GM19397 (cell line): ENCODE data around the gene KCNJ15.
"Not testable (repeated sequence)": the region's sequence is repeated elsewhere in the genome, so short reads cannot be mapped to it uniquely, and the experiment has no call there.

Experiments
- ATAC-seq: cut with Tn5 transposase; IDR thresholded peaks from one replicate; pipeline ENCODE4 v1.9.1; 2021; ENCODE audit warnings: mild to moderate bottlenecking, moderate library complexity; ENCODE audit not compliant: unreplicated experiment

KCNJ15 gene

GRCh38 chr21:38256599-38257302 lies at the start of gene KCNJ15:
KCNJ15 (plus strand) TSS chr21:38256991; CDS start chr21:38299262, 42,271 bp downstream.
- no peak for ATAC-seq

- ATAC-seq, result no peak
These were observed 48.7 kb upstream of the KCNJ15 start for GRCh38 chr21:38208118-38208517.

- no peak for ATAC-seq
These were observed 45.5 kb upstream of the KCNJ15 start for GRCh38 chr21:38211321-38211720.

GRCh38 chr21:38212706-38213105 lies 44.1 kb upstream of the KCNJ15 start:
- no peak for ATAC-seq

- no peak for ATAC-seq
These were observed 37.7 kb upstream of the KCNJ15 start for GRCh38 chr21:38219049-38219628.

- ATAC-seq, result no peak
These were observed 36.5 kb upstream of the KCNJ15 start for GRCh38 chr21:38220270-38220737.

GRCh38 chr21:38221594-38221993 lies 35.2 kb upstream of the KCNJ15 start:
- ATAC-seq, result no peak

- ATAC-seq, result no peak
These were observed 32.8 kb upstream of the KCNJ15 start for GRCh38 chr21:38223893-38224540.

GRCh38 chr21:38227401-38227800 lies 29.4 kb upstream of the KCNJ15 start:
- no peak for ATAC-seq

GRCh38 chr21:38228115-38228514 lies 28.7 kb upstream of the KCNJ15 start:
- no peak for ATAC-seq

GRCh38 chr21:38228537-38228936 lies 28.3 kb upstream of the KCNJ15 start:
- no peak for ATAC-seq

GRCh38 chr21:38229260-38229877 lies 27.4 kb upstream of the KCNJ15 start:
- ATAC-seq, result no peak

GRCh38 chr21:38234395-38235142 lies 22.2 kb upstream of the KCNJ15 start:
- no peak for ATAC-seq

- ATAC-seq, result not testable (repeated sequence)
These were observed 21.5 kb upstream of the KCNJ15 start for GRCh38 chr21:38235251-38235650.

- ATAC-seq, result no peak
These were observed 20.6 kb upstream of the KCNJ15 start for GRCh38 chr21:38236232-38236631.

- ATAC-seq, result no peak
These were observed 17.1 kb upstream of the KCNJ15 start for GRCh38 chr21:38239672-38240071.

GRCh38 chr21:38240129-38240528 lies 16.7 kb upstream of the KCNJ15 start:
- no peak for ATAC-seq

GRCh38 chr21:38241029-38241740 lies 15.6 kb upstream of the KCNJ15 start:
- no peak for ATAC-seq

- ATAC-seq, result no peak
These were observed 14.7 kb upstream of the KCNJ15 start for GRCh38 chr21:38242061-38242460.

GRCh38 chr21:38243732-38244406 lies 12.9 kb upstream of the KCNJ15 start:
- no peak for ATAC-seq
